ENCODE results near the gene CALCB. TPM values are rescaled to one million over a fixed set of nuclear protein-coding genes. Genes with fewer than 3 reads are reported as not detected.

The CALCB gene
- total RNA-seq, 1 donor from 2014 or later, result 2.0 TPM

DNA sequence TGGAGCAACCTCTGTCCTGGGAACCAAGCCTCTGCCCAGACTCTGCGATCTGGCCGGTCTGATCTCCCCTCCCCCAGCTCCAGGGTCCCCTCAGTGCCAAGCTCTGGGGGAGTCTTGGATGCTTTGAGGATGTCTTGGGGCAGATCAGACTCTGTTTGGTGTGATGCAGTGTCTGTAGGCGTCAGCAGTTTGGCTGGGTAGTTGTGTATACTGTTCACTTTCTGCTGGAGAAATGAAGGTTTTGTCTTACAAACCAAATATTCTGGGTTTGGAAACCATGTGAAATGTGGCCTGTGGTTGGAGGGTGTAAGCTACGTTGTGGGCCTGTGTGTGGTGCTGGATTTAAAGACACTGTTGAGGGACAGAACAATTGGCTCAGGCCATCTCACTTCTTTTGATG lies 46.0 kb downstream of the CALCB start:
- intact Hi-C loops (cut with DNase I), result no loop called here
- H3K4me1 ChIP-seq, result no peaks in the 10 kb centered on the region
- no peak overlapping the region for H3K27ac ChIP-seq
- TF ChIP-seq CTCF (IDR thresholded peaks at IDR 0.05), result no peak
- no peaks in the 10 kb centered on the region for H3K27me3 ChIP-seq
- H3K36me3 ChIP-seq, result no peaks in the 10 kb centered on the region
- peak in 1 of 2 donors; percentile 27 for DNase-seq (ENCODE audit: extremely low spot score in 2 of 2)
- no peak overlapping the region for H3K4me3 ChIP-seq
- no peaks in the 10 kb centered on the region for H3K9me3 ChIP-seq

- TF ChIP-seq CTCF (IDR thresholded peaks at IDR 0.05), result no peak
- TF ChIP-seq POLR2A (IDR thresholded peaks at IDR 0.05), result no peak
- TF ChIP-seq POLR2AphosphoS5 (IDR thresholded peaks at IDR 0.05; ENCODE audit: insufficient read depth in 1 of 2, low read depth in 1 of 2), result no peak
- Histone ChIP-seq H3K4me1 (no peaks in the 10 kb centered on the region), H3K9me3 (no peaks in the 10 kb centered on the region), H3K27ac (no peak overlapping the region), H3K36me3 (no peaks in the 10 kb centered on the region), H3K27me3 (no peaks in the 10 kb centered on the region), H3K4me3 (no peak overlapping the region)
- intact Hi-C loops (cut with DNase I), result no loop called here
- no peak for DNase-seq (ENCODE audit: extremely low spot score in 2 of 2)
Observed at GRCh38 chr11:15119826-15120225, 46.4 kb downstream of the CALCB start.

GRCh38 chr11:15123849-15124248 lies 50.5 kb downstream of the CALCB start:
- peak in 1 of 2 donors; percentile 8 for DNase-seq (ENCODE audit: extremely low spot score in 2 of 2)
- Histone ChIP-seq H3K4me1 (no peaks in the 10 kb centered on the region), H3K4me3 (no peak overlapping the region), H3K27ac (no peak overlapping the region), H3K36me3 (no peaks in the 10 kb centered on the region), H3K27me3 (no peaks in the 10 kb centered on the region), H3K9me3 (no peaks in the 10 kb centered on the region)
- intact Hi-C loops (cut with DNase I), result no loop called here
- no peak for TF ChIP-seq POLR2A (IDR thresholded peaks at IDR 0.05)
- no peak for TF ChIP-seq POLR2AphosphoS5 (IDR thresholded peaks at IDR 0.05; ENCODE audit: insufficient read depth in 1 of 2, low read depth in 1 of 2)
- no peak for TF ChIP-seq CTCF (IDR thresholded peaks at IDR 0.05)

GRCh38 chr11:15124528-15124927 lies 51.1 kb downstream of the CALCB start:
- Histone ChIP-seq H3K27ac (no peak overlapping the region), H3K36me3 (no peaks in the 10 kb centered on the region), H3K27me3 (no peaks in the 10 kb centered on the region), H3K4me3 (no peak overlapping the region), H3K4me1 (no peaks in the 10 kb centered on the region), H3K9me3 (no peaks in the 10 kb centered on the region)
- no peak for TF ChIP-seq POLR2A (IDR thresholded peaks at IDR 0.05)
- no peak for TF ChIP-seq CTCF (IDR thresholded peaks at IDR 0.05)
- no peak for TF ChIP-seq POLR2AphosphoS5 (IDR thresholded peaks at IDR 0.05; ENCODE audit: insufficient read depth in 1 of 2, low read depth in 1 of 2)
- DNase-seq (ENCODE audit: extremely low spot score in 2 of 2), result peak in 1 of 2 donors; percentile 25
- intact Hi-C loops (cut with DNase I), result no loop called here

DNA sequence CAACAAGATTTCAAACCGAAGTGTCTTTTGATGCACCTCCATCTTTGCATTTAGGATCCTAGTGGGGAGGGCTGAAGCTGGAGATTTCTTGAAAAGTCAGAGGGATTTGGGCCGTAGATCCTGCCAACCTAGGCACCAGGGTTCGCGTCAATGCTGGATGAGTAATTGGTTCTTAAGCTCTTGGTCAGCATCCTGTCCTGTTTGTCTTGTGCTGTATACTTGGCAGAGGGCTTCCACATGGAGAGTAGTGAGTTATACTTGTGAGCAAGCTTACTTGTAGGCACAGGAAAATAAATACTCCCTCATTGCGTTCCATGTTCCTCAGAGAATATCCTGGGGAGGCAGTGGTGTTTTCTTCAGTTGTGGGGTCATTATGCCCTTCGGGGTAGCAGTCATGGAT lies 53.9 kb downstream of the CALCB start:
- DNase-seq (ENCODE audit: extremely low spot score in 2 of 2), result peak in 1 of 2 donors; percentile 72
- intact Hi-C loops (cut with DNase I), result no loop called here

More for the DNA sequence above, 53.9 kb downstream of the CALCB start:
- Histone ChIP-seq H3K27me3 (no peaks in the 10 kb centered on the region), H3K4me3 (no peak overlapping the region), H3K9me3 (no peaks in the 10 kb centered on the region), H3K27ac (no peak overlapping the region), H3K4me1 (no peaks in the 10 kb centered on the region), H3K36me3 (no peaks in the 10 kb centered on the region)
- TF ChIP-seq CTCF (IDR thresholded peaks at IDR 0.05), result no peak

Other genes with a start within 250 kb of the CALCB start
- gene CYP2R1, start 181.4 kb upstream of the CALCB start, total RNA-seq, result 12.3 TPM
- not detected for gene CALCA, start 101.2 kb upstream of the CALCB start, total RNA-seq
- gene INSC, start 41.3 kb downstream of the CALCB start, total RNA-seq, result 3.2 TPM

Measured in vagina (tissue), 2 donors.